Stimulated activated naive CD8-positive, alpha-beta T cell treated with anti-CD3 and anti-CD28 coated beads, Interleukin-15, amount 100 ng/mL, for 72 hours (primary cell): ENCODE data around the gene CTIF.
A peak's percentile ranks its signal among the peaks of the same experiment; 100 is the strongest.
"Not testable (repeated sequence)": the region's sequence is repeated elsewhere in the genome, so short reads cannot be mapped to it uniquely, and the experiment has no call there.

ENCODE experiments used
- ATAC-seq: fragments of 150-1000 bp; cut with Tn5 transposase; 2 replicates; pipeline ENCODE4 v1.10.0; 2021; ENCODE audit warnings: mild to moderate bottlenecking, moderate library complexity
- DNase-seq, 2 donors: peaks; one replicate each; pipeline ENCODE4 v3.0.0; 2021 to 2022
- H3K27ac Mint-ChIP-seq, 2 donors: one replicate each; pipeline ENCODE4 v1.8.0; 2022; ENCODE audit warnings: mild to moderate bottlenecking in 2 of 2, mixed read lengths in 2 of 2, moderate library complexity in 2 of 2
- H3K27me3 Mint-ChIP-seq: one replicate; pipeline ENCODE4 v1.8.0; 2022; ENCODE audit warnings: mixed read lengths
- H3K4me1 Mint-ChIP-seq: one replicate; pipeline ENCODE4 v1.8.0; 2022; ENCODE audit warnings: mild to moderate bottlenecking, mixed read lengths
- H3K4me3 Mint-ChIP-seq, 2 donors: one replicate each; pipeline ENCODE4 v1.8.0; 2022; ENCODE audit warnings: mild to moderate bottlenecking in 2 of 2, mixed read lengths in 2 of 2, moderate library complexity in 1 of 2
- H3K9me3 Mint-ChIP-seq, 2 donors: one replicate each; pipeline ENCODE4 v1.8.0; 2022; ENCODE audit warnings: mixed read lengths in 2 of 2

The CTIF gene

GRCh38 chr18:48638896-48639771, 100.3 kb downstream of the CTIF start:
- ATAC-seq: no peak
- Mint-ChIP-seq H3K27ac (no peak overlapping the region), H3K27me3 (no peaks in the 10 kb centered on the region), H3K9me3 (peaks cover 0 to 5% of the 10 kb centered on the region in 2 donors), H3K4me1 (no peaks in the 10 kb centered on the region), H3K4me3 (no peak overlapping the region)
- no peak for DNase-seq

GRCh38 chr18:48639772-48640432, 101.1 kb downstream of the CTIF start:
- Mint-ChIP-seq H3K27me3 (peaks cover 2% of the 10 kb centered on the region), H3K4me1 (no peaks in the 10 kb centered on the region), H3K4me3 (no peak overlapping the region), H3K9me3 (peaks cover 0 to 5% of the 10 kb centered on the region in 2 donors), H3K27ac (no peak overlapping the region)
- ATAC-seq (no peak), DNase-seq (no peak)

GRCh38 chr18:48640566-48641270, 101.9 kb downstream of the CTIF start:
- peaks cover 0 to 5% of the 10 kb centered on the region in 2 donors for H3K9me3 Mint-ChIP-seq
- H3K4me1 Mint-ChIP-seq: no peaks in the 10 kb centered on the region
- peaks cover 5% of the 10 kb centered on the region for H3K27me3 Mint-ChIP-seq
- peak overlapping the region in 1 of 2 donors; percentile 65 for H3K27ac Mint-ChIP-seq
- no peak overlapping the region for H3K4me3 Mint-ChIP-seq
- ATAC-seq (no peak), DNase-seq (no peak)

GRCh38 chr18:48641981-48642380, 103.2 kb downstream of the CTIF start:
- Mint-ChIP-seq H3K4me3 (no peak overlapping the region), H3K27me3 (peaks cover 5% of the 10 kb centered on the region), H3K9me3 (peaks cover 0 to 5% of the 10 kb centered on the region in 2 donors), H3K27ac (no peak overlapping the region), H3K4me1 (no peaks in the 10 kb centered on the region)
- ATAC-seq (no peak), DNase-seq (no peak)

GRCh38 chr18:48642503-48642902, 103.7 kb downstream of the CTIF start:
- no peak for ATAC-seq
- Mint-ChIP-seq H3K4me3 (no peak overlapping the region), H3K27ac (no peak overlapping the region), H3K9me3 (peaks cover 0 to 5% of the 10 kb centered on the region in 2 donors), H3K27me3 (peaks cover 5% of the 10 kb centered on the region), H3K4me1 (no peaks in the 10 kb centered on the region)
- DNase-seq: no peak

- DNase-seq (no peak), ATAC-seq (no peak)
- no peak overlapping the region for H3K27ac Mint-ChIP-seq
- H3K9me3 Mint-ChIP-seq: peaks cover 0 to 5% of the 10 kb centered on the region in 2 donors
- H3K4me3 Mint-ChIP-seq: no peak overlapping the region
- peaks cover 5% of the 10 kb centered on the region for H3K27me3 Mint-ChIP-seq
- H3K4me1 Mint-ChIP-seq: no peaks in the 10 kb centered on the region
These were observed 104.4 kb downstream of the CTIF start for GRCh38 chr18:48643262-48643661.

GRCh38 chr18:48644029-48644428, 105.2 kb downstream of the CTIF start:
- H3K9me3 Mint-ChIP-seq: peaks cover 0 to 5% of the 10 kb centered on the region in 2 donors
- H3K27me3 Mint-ChIP-seq: peaks cover 5% of the 10 kb centered on the region
- no peak overlapping the region for H3K4me3 Mint-ChIP-seq
- DNase-seq (no peak), ATAC-seq (no peak)
- no peaks in the 10 kb centered on the region for H3K4me1 Mint-ChIP-seq
- peak overlapping the region in 1 of 2 donors; percentile 36 for H3K27ac Mint-ChIP-seq

- no peak for DNase-seq
- Mint-ChIP-seq H3K27ac (no peak overlapping the region), H3K4me1 (no peaks in the 10 kb centered on the region), H3K9me3 (peaks cover 0 to 5% of the 10 kb centered on the region in 2 donors), H3K4me3 (no peak overlapping the region), H3K27me3 (peaks cover 5% of the 10 kb centered on the region)
- ATAC-seq: no peak
These were observed 106.7 kb downstream of the CTIF start for GRCh38 chr18:48645427-48646002.

GRCh38 chr18:48646976-48647375, 108.1 kb downstream of the CTIF start:
- no peak for DNase-seq
- Mint-ChIP-seq H3K4me3 (no peak overlapping the region), H3K27ac (no peak overlapping the region), H3K9me3 (peaks cover 0 to 5% of the 10 kb centered on the region in 2 donors), H3K4me1 (no peaks in the 10 kb centered on the region), H3K27me3 (peaks cover 5% of the 10 kb centered on the region)
- no peak for ATAC-seq

- peaks cover 5% of the 10 kb centered on the region for H3K27me3 Mint-ChIP-seq
- no peak for ATAC-seq
- H3K27ac Mint-ChIP-seq: no peak overlapping the region
- no peak overlapping the region for H3K4me3 Mint-ChIP-seq
- H3K4me1 Mint-ChIP-seq: no peaks in the 10 kb centered on the region
- no peak for DNase-seq
- no peaks in the 10 kb centered on the region for H3K9me3 Mint-ChIP-seq
These were observed 110.4 kb downstream of the CTIF start for GRCh38 chr18:48649231-48649630.

GRCh38 chr18:48654591-48654990, 115.8 kb downstream of the CTIF start:
- H3K27ac Mint-ChIP-seq, H3K4me1 Mint-ChIP-seq, H3K9me3 Mint-ChIP-seq, DNase-seq, ATAC-seq, H3K4me3 Mint-ChIP-seq, H3K27me3 Mint-ChIP-seq: not testable (repeated sequence)

GRCh38 chr18:48655508-48655907, 116.7 kb downstream of the CTIF start:
- H3K27me3 Mint-ChIP-seq: no peaks in the 10 kb centered on the region
- no peak for DNase-seq
- ATAC-seq: no peak

GRCh38 chr18:48656176-48656575, 117.3 kb downstream of the CTIF start:
- Mint-ChIP-seq H3K27ac (no peak overlapping the region), H3K9me3 (no peaks in the 10 kb centered on the region), H3K4me3 (no peak overlapping the region), H3K27me3 (no peaks in the 10 kb centered on the region), H3K4me1 (no peaks in the 10 kb centered on the region)
- ATAC-seq (no peak), DNase-seq (no peak)

More at GRCh38 chr18:48655508-48655907, 116.7 kb downstream of the CTIF start:
- Mint-ChIP-seq H3K4me1 (no peaks in the 10 kb centered on the region), H3K9me3 (no peaks in the 10 kb centered on the region), H3K27ac (no peak overlapping the region), H3K4me3 (no peak overlapping the region)

GRCh38 chr18:48656582-48656981, 117.8 kb downstream of the CTIF start:
- no peak overlapping the region for H3K27ac Mint-ChIP-seq
- H3K4me1 Mint-ChIP-seq: no peaks in the 10 kb centered on the region
- ATAC-seq (no peak), DNase-seq (no peak)
- H3K27me3 Mint-ChIP-seq: no peaks in the 10 kb centered on the region
- H3K4me3 Mint-ChIP-seq: no peak overlapping the region
- H3K9me3 Mint-ChIP-seq: no peaks in the 10 kb centered on the region

GRCh38 chr18:48657447-48658120, 118.8 kb downstream of the CTIF start:
- Mint-ChIP-seq H3K27ac (no peak overlapping the region), H3K9me3 (no peaks in the 10 kb centered on the region), H3K27me3 (no peaks in the 10 kb centered on the region), H3K4me3 (no peak overlapping the region), H3K4me1 (no peaks in the 10 kb centered on the region)
- DNase-seq (no peak), ATAC-seq (no peak)
